OCI-LY1 (cell line): ENCODE measurements around the gene HEYL.

ENCODE experiments used
- H2AFZ ChIP-seq: fragments of 200-600 bp; sonication (generic), shearing (Covaris generic); 2 replicates; pipeline ENCODE4 v1.6.0; 2014; ENCODE audit warnings: antibody characterized with exemption, mild to moderate bottlenecking, low read length
- H3F3A ChIP-seq: fragments of 200-600 bp; sonication (generic), shearing (Covaris generic); 2 replicates; pipeline ENCODE4 v1.6.0; 2014; ENCODE audit warnings: mild to moderate bottlenecking, antibody characterized with exemption, low read length, moderate library complexity; ENCODE audit not compliant: insufficient read depth
- H3K27ac ChIP-seq: fragments of 200-600 bp; sonication (generic); 2 replicates; pipeline ENCODE4 v1.5.1; 2014; ENCODE audit warnings: low read length, mixed run types, mild to moderate bottlenecking, low read depth; ENCODE audit not compliant: poor library complexity, severe bottlenecking
- H3K27me3 ChIP-seq: fragments of 200-600 bp; sonication (generic); 2 replicates; pipeline ENCODE4 v1.6.0; 2014; ENCODE audit warnings: antibody characterized with exemption, mild to moderate bottlenecking, low read length, moderate library complexity; ENCODE audit not compliant: insufficient read depth
- H3K36me3 ChIP-seq: fragments of 200-600 bp; sonication (generic); 2 replicates; pipeline ENCODE4 v1.6.1; 2014; ENCODE audit warnings: mild to moderate bottlenecking, antibody characterized with exemption, low read length, moderate library complexity, mixed read lengths; ENCODE audit not compliant: insufficient read depth
- H3K4me1 ChIP-seq: fragments of 200-600 bp; sonication (generic); 2 replicates; pipeline ENCODE4 v1.5.1; 2014; ENCODE audit warnings: mild to moderate bottlenecking, low read length, moderate library complexity; ENCODE audit not compliant: insufficient read depth, severe bottlenecking
- H3K4me2 ChIP-seq: fragments of 200-600 bp; sonication (generic), shearing (Covaris generic); 2 replicates; pipeline ENCODE4 v1.6.1; 2014; ENCODE audit warnings: low read length
- H3K4me3 ChIP-seq: fragments of 200-600 bp; sonication (generic); 2 replicates; pipeline ENCODE4 v1.5.1; 2014; ENCODE audit warnings: low read length, low read depth, mild to moderate bottlenecking, mixed read lengths; ENCODE audit not compliant: poor library complexity, severe bottlenecking
- H3K79me2 ChIP-seq: fragments of 200-600 bp; shearing (Covaris generic); 2 replicates; pipeline ENCODE4 v1.6.1; 2016; ENCODE audit warnings: mixed run types, low read length, mixed read lengths; ENCODE audit not compliant: insufficient read depth
- H3K9ac ChIP-seq: fragments of 200-600 bp; sonication (generic), shearing (Covaris generic); 2 replicates; pipeline ENCODE4 v1.6.1; 2014; ENCODE audit warnings: mild to moderate bottlenecking, low read length, mixed read lengths
- H3K9me2 ChIP-seq: fragments of 200-600 bp; sonication (generic), shearing (Covaris generic); 2 replicates; pipeline ENCODE4 v1.6.1; 2014; ENCODE audit warnings: low read depth, mild to moderate bottlenecking, low read length, mixed read lengths
- H3K9me3 ChIP-seq: fragments of 200-600 bp; shearing (Covaris generic); 2 replicates; pipeline ENCODE4 v1.6.1; 2014; ENCODE audit warnings: low read length, mixed read lengths
- H4K20me1 ChIP-seq: fragments of 200-600 bp; sonication (generic), shearing (Covaris generic); 2 replicates; pipeline ENCODE4 v1.6.0; 2016; ENCODE audit warnings: mild to moderate bottlenecking, low read length; ENCODE audit not compliant: insufficient read depth
- EZH2 ChIP-seq: fragments of 200-600 bp; sonication (generic), shearing (Covaris generic); IDR thresholded peaks from 2 replicates; pipeline ENCODE4 v1.8.0; 2017; ENCODE audit warnings: borderline replicate concordance, mixed run types, mild to moderate bottlenecking, antibody characterized with exemption, low read length, moderate library complexity, mixed read lengths
- TF ChIP-seq, protein P1 (sequence below): fragments of 200-600 bp; sonication (generic), shearing (Covaris generic); IDR thresholded peaks from 2 replicates; pipeline ENCODE4 v1.5.1; 2017; ENCODE audit warnings: mild to moderate bottlenecking, antibody characterized with exemption, low read length, moderate library complexity, mixed read lengths

Gene HEYL

DNA sequence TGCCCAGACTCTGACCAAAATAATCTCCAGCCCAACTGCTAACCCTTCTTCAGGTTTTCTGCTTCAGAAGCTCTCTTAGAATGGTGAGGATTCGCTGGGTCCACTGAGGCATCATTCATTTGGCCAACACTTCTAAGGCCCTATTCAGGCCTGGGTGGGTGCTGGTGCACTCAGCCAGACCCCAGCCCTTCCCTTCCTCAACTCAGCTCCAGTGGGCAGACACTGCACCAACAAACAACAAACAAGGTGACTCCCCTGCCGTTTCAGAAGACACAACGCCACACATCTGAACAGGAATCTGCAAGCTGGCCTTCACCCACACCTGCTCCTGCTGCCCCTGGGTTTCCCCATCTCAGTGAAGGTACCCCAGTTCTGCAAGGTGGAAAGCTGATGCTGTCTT, 6.0 kb downstream of the HEYL start:
- Histone ChIP-seq H3K27ac (no peak overlapping the region), H3K9me2 (no peaks in the 10 kb centered on the region), H3K36me3 (no peaks in the 10 kb centered on the region), H3K9ac (no peak overlapping the region), H3K4me1 (no peaks in the 10 kb centered on the region), H3K4me3 (no peak overlapping the region), H3K9me3 (no peaks in the 10 kb centered on the region), H3F3A (no peaks in the 10 kb centered on the region), H2AFZ (no peak overlapping the region), H4K20me1 (no peaks in the 10 kb centered on the region), H3K4me2 (no peak overlapping the region), H3K27me3 (no peaks in the 10 kb centered on the region), H3K79me2 (no peaks in the 10 kb centered on the region)
- no peak for TF ChIP-seq EZH2
- TF ChIP-seq, protein P1, sequence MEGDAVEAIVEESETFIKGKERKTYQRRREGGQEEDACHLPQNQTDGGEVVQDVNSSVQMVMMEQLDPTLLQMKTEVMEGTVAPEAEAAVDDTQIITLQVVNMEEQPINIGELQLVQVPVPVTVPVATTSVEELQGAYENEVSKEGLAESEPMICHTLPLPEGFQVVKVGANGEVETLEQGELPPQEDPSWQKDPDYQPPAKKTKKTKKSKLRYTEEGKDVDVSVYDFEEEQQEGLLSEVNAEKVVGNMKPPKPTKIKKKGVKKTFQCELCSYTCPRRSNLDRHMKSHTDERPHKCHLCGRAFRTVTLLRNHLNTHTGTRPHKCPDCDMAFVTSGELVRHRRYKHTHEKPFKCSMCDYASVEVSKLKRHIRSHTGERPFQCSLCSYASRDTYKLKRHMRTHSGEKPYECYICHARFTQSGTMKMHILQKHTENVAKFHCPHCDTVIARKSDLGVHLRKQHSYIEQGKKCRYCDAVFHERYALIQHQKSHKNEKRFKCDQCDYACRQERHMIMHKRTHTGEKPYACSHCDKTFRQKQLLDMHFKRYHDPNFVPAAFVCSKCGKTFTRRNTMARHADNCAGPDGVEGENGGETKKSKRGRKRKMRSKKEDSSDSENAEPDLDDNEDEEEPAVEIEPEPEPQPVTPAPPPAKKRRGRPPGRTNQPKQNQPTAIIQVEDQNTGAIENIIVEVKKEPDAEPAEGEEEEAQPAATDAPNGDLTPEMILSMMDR = no peak

DNA sequence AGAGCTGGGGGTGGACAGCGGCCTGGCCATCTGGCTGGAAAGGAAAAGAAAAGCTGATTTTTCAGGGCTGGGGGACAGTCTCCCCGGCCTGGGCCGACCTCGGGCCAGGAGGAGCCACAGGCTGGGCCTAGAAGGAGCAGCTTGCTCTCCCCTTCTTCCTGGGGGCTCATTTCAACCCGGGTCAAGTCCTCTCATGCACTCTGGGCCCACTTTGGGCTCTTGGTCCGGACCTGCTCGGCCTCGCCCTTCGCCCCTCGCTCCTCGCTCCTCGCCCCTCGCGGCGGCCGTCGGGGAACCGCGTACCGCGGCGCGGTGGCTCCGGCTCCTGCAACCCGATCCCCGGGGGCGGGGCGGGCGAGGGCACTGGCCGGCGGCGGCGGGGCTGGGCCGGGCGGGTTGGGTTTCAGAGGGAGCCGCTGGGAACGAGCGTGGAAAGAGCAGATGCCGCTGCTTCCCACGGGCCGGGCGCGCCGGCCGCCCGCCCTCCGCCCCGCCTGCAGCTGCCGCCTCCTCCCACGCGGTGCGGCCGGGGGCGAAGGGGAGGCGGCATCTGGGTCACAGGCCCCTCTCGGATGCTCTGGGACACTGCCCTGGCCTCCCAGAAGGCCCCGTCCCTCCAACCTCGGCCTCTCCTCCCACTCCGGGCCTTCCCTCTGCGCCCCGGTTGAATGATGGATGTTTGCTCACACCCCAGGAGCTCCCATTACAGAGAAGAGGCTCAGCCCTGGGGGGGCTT, 6.6 kb downstream of the HEYL start:
- Histone ChIP-seq H3K9ac (no peak overlapping the region), H3K9me3 (no peaks in the 10 kb centered on the region), H2AFZ (no peak overlapping the region), H3K4me2 (no peak overlapping the region), H3K4me3 (no peak overlapping the region), H3K4me1 (no peaks in the 10 kb centered on the region), H3K79me2 (no peaks in the 10 kb centered on the region), H3K27me3 (no peaks in the 10 kb centered on the region), H4K20me1 (no peaks in the 10 kb centered on the region), H3K27ac (no peak overlapping the region), H3K9me2 (no peaks in the 10 kb centered on the region), H3K36me3 (no peaks in the 10 kb centered on the region), H3F3A (no peaks in the 10 kb centered on the region)
- TF ChIP-seq EZH2 = no peak
- TF ChIP-seq, protein P1 = no peak

DNA sequence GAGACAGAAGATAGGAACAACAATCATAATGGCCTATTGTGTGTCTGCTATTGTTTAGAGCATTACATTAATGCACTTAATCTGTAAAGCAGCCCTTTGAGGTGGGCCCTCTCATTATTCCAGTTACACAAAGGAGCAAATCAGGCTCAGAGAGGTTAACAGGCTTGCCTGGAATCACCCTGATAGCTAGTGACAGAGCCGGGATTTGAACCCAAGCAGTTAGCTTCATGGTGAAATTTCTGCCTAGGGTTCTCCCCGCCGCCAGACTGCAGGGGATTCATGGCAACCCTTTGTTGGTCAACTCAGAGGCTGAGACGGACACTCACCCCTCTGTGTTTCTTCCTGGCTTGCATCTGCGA, 7.1 kb downstream of the HEYL start:
- H3K27me3 ChIP-seq = peaks cover 3% of the 10 kb centered on the region; the same call in 1 of the 2 replicates
- no peak for TF ChIP-seq EZH2
- TF ChIP-seq, protein P1 = no peak
- H3K4me2 ChIP-seq = no peak overlapping the region
- no peaks in the 10 kb centered on the region for H3K9me3 ChIP-seq
- H3K9me2 ChIP-seq = no peaks in the 10 kb centered on the region
- H3K9ac ChIP-seq = no peak overlapping the region
- no peaks in the 10 kb centered on the region for H3K4me1 ChIP-seq
- H3K4me3 ChIP-seq = no peak overlapping the region
- no peaks in the 10 kb centered on the region for H3K36me3 ChIP-seq
- no peak overlapping the region for H3K27ac ChIP-seq
- H3F3A ChIP-seq = no peaks in the 10 kb centered on the region
- no peaks in the 10 kb centered on the region for H3K79me2 ChIP-seq
- no peak overlapping the region for H2AFZ ChIP-seq
- H4K20me1 ChIP-seq = no peaks in the 10 kb centered on the region
